Astrocyte of the spinal cord (primary cell): ENCODE data around the gene DGCR2.

ENCODE experiments used
- DNase-seq: peaks from one replicate; pipeline ENCODE4 v3.0.0; 2011; ENCODE audit warnings: low read depth, low spot score
- H3K4me3 ChIP-seq: 2 replicates; pipeline ENCODE4 v1.5.1; 2011; ENCODE audit warnings: low read depth, mild to moderate bottlenecking, low read length, moderate library complexity
- CTCF ChIP-seq: IDR thresholded peaks from 2 replicates; pipeline ENCODE4 v1.5.1; 2012; ENCODE audit warnings: low read depth, mild to moderate bottlenecking, low read length, inconsistent platforms
- in situ Hi-C: cut with HindIII; loops from 2 replicates; pipeline ENCODE4 v1.10.0; 2017; ENCODE audit warnings: low sequenced_read_pairs

DGCR2 gene

DNA sequence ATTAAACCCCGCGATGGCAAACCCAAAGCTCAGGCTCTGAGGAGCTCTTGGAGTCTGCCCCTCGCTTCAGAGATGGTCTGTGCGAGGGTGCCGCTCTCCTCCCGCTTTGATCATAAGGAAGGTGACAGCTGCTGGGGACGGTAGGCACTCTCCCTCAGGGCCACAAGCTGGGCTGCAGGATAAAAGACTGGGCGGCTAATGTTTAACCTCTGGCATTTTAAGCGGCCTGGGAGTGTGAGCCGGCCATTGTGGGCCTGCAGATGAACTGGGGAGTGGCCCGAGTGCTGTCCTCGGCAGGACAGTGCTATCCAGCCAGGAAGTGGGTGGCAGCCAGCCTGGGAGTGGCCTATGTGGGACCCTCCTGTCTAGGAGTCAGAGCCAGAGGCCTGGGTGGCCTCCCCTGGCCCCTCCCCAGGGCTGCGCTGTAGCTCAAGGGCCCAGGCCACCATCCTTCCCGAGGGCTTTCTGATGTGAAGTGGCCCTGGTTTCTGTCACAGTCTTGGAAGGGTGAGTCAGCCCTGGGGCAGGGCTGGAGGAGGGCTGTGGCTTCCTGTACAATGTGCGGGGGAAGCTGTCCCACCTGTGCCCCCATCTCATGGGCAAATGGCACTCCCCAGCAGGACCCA, 127.4 kb downstream of the DGCR2 start:
- no peak for DNase-seq
- no peak overlapping the region for H3K4me3 ChIP-seq
- in situ Hi-C loops: no loop called here
- TF ChIP-seq CTCF: no peak

DNA sequence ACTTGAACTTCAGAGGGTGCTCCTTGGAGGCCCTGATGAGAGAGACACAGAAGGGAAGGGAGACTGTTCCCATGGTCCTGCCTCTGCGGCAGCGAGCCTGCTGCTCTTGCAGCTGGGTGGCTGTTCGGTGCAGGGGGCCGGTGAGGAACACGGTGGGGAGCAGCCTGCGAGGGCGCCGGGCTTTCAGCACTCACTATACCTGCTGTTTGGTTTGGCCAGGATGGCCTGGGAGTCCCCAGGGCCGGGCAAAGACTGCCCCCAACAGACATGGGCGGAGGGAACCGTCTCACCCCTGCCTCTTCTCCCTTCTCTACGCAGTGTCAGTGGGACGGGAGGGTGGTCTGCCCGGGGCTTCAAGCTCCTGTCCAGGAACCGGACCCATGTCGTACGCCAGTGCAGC, 128.2 kb downstream of the DGCR2 start:
- in situ Hi-C loops: no loop called here
- no peak for DNase-seq
- H3K4me3 ChIP-seq: no peak overlapping the region
- no peak for TF ChIP-seq CTCF

DNA sequence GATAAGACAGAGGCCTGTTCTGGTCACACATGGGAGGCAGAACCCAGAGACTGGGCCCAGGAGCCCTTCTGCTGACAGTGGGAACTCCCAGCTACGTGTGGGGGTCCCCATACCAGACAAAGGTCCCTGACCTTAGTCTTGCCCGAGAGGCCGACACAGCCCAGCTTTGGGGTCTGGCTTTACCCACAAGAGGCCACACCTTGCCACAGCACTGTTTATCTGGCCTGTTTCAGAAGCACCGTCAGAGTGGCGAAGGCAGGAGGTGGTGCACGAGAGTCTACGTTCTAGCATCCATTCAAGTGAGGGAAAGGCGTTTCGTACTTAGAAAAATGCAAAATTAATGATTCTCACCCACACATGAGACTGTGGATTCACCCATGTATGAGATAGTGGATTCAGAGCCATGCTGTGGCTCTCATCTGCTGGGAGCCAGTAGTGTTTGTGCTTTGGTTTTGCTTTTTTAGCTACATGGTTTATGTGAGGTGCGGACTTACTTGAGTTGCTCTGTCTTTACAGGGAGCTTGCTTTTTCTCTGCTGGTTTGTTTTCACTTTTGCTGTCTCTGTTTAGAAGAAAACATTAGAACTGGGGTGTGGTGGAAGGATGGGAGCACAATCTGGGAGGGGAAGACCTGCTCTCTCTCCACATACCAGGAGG, 129.5 kb downstream of the DGCR2 start:
- H3K4me3 ChIP-seq: no peak overlapping the region
- in situ Hi-C loops: no loop called here
- no peak for TF ChIP-seq CTCF
- DNase-seq: no peak

GRCh38 chr22:18991821-18992442, 130.3 kb downstream of the DGCR2 start:
- in situ Hi-C loops: no loop called here
- no peak for DNase-seq
- no peak for TF ChIP-seq CTCF
- no peak overlapping the region for H3K4me3 ChIP-seq

DNA sequence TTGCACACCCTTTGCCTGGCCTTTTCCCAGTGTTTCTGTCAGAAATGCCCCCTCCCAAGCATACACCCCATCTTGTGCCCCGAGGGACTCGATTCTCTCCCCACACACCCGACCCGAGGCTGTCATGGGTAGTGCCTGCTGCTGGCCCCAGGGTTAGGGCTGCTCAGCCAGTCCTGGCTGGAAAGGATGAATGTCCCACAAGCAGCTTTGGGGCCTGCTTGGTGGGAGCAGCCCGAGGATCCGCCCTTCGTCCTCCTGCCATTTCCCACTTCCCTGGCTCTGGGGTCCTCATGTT, 131.1 kb downstream of the DGCR2 start:
- no peak for TF ChIP-seq CTCF
- in situ Hi-C loops: no loop called here
- H3K4me3 ChIP-seq: no peak overlapping the region
- no peak for DNase-seq

GRCh38 chr22:18990355-18991137, 131.7 kb downstream of the DGCR2 start:
- no peak overlapping the region for H3K4me3 ChIP-seq
- no peak for DNase-seq
- TF ChIP-seq CTCF: no peak
- in situ Hi-C loops: no loop called here
